ENCODE measurements around the gene CYB561.

Gene CYB561

GRCh38 chr17:63382826-63383225, 63.3 kb downstream of the CYB561 start:
- TF ChIP-seq, protein P1, sequence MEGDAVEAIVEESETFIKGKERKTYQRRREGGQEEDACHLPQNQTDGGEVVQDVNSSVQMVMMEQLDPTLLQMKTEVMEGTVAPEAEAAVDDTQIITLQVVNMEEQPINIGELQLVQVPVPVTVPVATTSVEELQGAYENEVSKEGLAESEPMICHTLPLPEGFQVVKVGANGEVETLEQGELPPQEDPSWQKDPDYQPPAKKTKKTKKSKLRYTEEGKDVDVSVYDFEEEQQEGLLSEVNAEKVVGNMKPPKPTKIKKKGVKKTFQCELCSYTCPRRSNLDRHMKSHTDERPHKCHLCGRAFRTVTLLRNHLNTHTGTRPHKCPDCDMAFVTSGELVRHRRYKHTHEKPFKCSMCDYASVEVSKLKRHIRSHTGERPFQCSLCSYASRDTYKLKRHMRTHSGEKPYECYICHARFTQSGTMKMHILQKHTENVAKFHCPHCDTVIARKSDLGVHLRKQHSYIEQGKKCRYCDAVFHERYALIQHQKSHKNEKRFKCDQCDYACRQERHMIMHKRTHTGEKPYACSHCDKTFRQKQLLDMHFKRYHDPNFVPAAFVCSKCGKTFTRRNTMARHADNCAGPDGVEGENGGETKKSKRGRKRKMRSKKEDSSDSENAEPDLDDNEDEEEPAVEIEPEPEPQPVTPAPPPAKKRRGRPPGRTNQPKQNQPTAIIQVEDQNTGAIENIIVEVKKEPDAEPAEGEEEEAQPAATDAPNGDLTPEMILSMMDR (IDR thresholded peaks at IDR 0.05; ENCODE audit: insufficient read depth, low read depth, low read length, missing control alignments): no peak
- DNase-seq (ENCODE audit: low read depth): no peak
- no peak overlapping the region for H3K4me3 ChIP-seq (ENCODE audit: low read depth, low read length)
